ES-I3 (cell line): ENCODE measurements around the gene MCEMP1.
A peak's percentile ranks its signal among the peaks of the same experiment; 100 is the strongest.

Source experiments
- H3K36me3 ChIP-seq: 2 replicates; pipeline ENCODE4 v1.6.1; 2013; ENCODE audit warnings: mild to moderate bottlenecking, low read length, control low read depth, moderate library complexity; ENCODE audit not compliant: insufficient read depth
- H3K4me1 ChIP-seq: 2 replicates; pipeline ENCODE4 v1.6.1; 2013; ENCODE audit warnings: mild to moderate bottlenecking, control low read depth, low read length; ENCODE audit not compliant: insufficient read depth
- H3K9ac ChIP-seq: 2 replicates; pipeline ENCODE4 v1.6.1; 2013; ENCODE audit warnings: low read depth, mild to moderate bottlenecking, low read length, moderate library complexity
- H3K9me3 ChIP-seq: 2 replicates; pipeline ENCODE4 v1.6.1; 2013; ENCODE audit warnings: mild to moderate bottlenecking, low read length, moderate library complexity; ENCODE audit not compliant: control insufficient read depth, insufficient read depth

MCEMP1 gene, protein sequence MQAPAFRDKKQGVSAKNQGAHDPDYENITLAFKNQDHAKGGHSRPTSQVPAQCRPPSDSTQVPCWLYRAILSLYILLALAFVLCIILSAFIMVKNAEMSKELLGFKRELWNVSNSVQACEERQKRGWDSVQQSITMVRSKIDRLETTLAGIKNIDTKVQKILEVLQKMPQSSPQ

DNA sequence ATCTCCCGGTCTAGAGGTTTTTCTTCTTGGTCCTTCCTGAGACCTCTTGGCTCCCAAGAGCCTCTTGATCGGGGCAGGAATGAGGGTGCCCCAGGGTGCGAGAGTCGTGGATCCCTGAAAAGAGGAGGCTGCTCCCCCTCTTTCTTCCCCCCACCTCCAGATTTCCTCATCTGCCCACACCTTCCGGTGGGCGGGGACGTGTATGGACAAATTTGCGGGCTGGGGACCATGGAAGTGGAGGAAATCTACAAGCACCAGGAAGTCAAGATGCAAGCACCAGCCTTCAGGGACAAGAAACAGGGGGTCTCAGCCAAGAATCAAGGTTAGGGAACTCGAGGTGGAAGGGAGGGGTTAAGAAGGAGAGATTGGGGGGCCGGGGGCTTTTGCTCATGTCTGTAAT lies at the start of gene MCEMP1:
Gene MCEMP1 (plus strand): TSS at position 237 of the 400 bp plus-strand sequence. CDS start 31 bp downstream, at position 268.
- Histone ChIP-seq H3K4me1 (peaks cover 6% of the 10 kb centered on the region; the same call in 1 of the 2 replicates), H3K9me3 (no peaks in the 10 kb centered on the region), H3K36me3 (no peaks in the 10 kb centered on the region), H3K9ac (no peak within 1 kb of the TSS)

DNA sequence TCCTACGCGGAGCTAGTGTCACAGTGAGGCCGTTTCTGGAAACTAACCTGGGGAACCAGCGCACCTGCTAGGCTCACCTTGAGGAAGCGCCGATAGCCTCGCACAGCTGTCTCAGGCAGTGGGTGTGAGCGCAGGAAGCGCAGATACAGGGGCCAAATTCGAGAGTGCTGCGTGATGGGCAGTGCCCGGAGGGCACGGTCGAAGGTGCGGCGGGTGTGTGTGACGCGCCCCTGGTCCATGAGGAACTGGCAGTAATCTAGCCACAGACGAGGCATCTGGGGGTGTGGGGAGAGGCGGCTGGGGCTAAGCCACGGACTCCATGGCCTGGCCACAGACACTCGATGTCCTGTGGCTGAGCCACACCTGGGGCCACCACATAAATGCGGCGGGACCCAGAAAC lies 49.7 kb upstream of the MCEMP1 start:
- Histone ChIP-seq H3K36me3 (no peaks in the 10 kb centered on the region; the same call in 1 of the 2 replicates), H3K4me1 (peaks cover 6% of the 10 kb centered on the region; the same call in 1 of the 2 replicates), H3K9ac (no peak overlapping the region), H3K9me3 (no peaks in the 10 kb centered on the region)

DNA sequence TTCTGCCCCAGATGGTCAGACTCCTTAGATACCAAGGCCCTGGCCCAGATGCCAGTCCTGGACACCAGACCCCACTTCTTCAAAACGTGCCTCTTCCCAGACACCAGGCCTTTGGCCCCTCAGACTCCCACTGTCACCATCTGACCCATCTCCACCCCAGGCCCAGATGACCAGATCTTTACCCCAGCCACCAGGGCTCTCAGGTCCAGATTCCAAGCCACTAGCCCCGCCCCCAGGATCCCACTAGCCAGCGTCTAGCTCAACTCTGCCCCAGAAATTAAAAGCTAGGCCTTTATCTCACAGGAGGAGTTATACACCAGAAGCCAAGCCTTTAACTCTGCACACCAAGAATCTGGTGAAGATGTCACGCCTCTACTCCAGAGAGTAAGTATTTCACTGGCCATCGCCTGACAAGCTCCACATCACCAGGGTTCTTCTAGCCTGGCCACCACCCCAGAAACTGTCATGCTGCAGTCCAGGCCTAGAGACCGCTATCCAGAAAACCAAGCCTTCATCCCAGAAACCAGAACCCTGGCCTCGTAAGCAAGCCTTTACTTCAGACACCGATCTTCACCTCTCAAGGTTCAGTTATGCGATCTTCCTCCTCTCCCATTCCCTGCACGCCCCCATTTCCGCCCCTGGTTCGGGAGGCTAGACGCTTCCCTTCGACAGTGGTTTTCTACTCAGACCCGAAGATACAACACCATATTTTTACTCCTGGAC lies 48.1 kb upstream of the MCEMP1 start:
- Histone ChIP-seq H3K9ac (peak overlapping the region; percentile 99), H3K9me3 (no peaks in the 10 kb centered on the region), H3K36me3 (no peaks in the 10 kb centered on the region), H3K4me1 (peaks cover 6% of the 10 kb centered on the region; the same call in 1 of the 2 replicates)

DNA sequence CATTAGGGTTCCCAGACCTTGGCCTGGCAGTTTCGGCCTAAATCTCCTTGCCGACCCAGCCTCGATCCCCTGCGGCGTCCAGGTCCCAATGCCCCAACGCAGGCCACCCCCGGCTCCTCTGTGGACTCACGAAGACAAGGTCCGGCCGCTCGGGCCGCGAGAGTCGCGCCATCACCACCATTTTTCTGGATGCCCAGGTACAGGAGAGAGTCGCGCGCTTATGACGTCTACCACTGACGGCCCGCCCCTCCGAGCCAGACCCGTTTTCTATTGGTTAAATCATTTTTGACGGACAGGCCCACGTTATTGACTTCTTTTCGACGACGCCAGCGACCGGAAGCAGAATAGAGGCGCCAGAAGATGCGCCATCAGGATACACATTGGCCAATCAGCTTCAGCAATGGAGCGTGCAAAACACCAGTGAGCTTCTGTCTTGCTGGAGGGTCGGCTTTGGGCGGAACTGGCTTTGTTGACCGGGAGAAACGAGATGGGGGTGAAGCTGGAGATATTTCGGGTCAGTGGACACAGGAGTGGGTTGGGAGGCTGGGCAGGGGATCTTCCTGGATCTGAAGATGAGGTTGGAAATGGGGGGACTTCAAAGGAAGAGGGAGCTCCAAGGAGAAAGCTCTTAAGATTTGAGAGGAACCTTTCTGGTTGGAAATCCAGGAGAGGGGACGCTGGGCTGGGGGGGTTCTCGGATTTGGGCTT lies 47.4 kb upstream of the MCEMP1 start, which contains the start of the genes PET100 and XAB2:
Gene PET100 (plus strand): TSS at position 447 of the 708 bp plus-strand sequence. CDS start 41 bp downstream, at position 488.
Gene XAB2 (minus strand): TSS at position 199 of the 708 bp plus-strand sequence. CDS start 18 bp downstream, at position 181.
- peaks cover 6% of the 10 kb centered on the region; the same call in 1 of the 2 replicates for H3K4me1 ChIP-seq
- H3K9ac ChIP-seq = peak within 1 kb of the TSS; percentile 99
- no peaks in the 10 kb centered on the region for H3K36me3 ChIP-seq
- H3K9me3 ChIP-seq = no peaks in the 10 kb centered on the region

DNA sequence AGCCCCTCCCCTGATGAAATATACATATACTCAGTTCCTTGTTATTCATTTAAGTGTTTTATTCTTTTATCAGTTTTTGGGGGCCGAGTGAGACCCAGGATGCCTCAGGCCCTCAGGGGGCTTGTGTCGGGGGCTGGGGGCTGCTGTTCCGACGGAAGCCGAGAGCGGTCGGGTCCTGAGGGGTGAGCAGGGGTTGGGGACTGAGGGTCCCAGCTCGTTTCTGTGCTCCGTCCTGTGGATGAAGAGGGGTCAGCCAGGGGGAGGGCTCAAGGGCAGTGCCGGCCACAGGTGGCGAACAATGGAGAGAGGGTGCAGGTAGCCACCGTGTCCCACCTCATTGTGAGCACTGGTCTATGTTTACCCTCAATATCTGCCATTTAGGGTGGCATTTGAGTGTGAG lies 45.3 kb upstream of the MCEMP1 start:
- Histone ChIP-seq H3K4me1 (peaks cover 6% of the 10 kb centered on the region), H3K9me3 (no peaks in the 10 kb centered on the region), H3K9ac (no peak overlapping the region), H3K36me3 (no peaks in the 10 kb centered on the region)

DNA sequence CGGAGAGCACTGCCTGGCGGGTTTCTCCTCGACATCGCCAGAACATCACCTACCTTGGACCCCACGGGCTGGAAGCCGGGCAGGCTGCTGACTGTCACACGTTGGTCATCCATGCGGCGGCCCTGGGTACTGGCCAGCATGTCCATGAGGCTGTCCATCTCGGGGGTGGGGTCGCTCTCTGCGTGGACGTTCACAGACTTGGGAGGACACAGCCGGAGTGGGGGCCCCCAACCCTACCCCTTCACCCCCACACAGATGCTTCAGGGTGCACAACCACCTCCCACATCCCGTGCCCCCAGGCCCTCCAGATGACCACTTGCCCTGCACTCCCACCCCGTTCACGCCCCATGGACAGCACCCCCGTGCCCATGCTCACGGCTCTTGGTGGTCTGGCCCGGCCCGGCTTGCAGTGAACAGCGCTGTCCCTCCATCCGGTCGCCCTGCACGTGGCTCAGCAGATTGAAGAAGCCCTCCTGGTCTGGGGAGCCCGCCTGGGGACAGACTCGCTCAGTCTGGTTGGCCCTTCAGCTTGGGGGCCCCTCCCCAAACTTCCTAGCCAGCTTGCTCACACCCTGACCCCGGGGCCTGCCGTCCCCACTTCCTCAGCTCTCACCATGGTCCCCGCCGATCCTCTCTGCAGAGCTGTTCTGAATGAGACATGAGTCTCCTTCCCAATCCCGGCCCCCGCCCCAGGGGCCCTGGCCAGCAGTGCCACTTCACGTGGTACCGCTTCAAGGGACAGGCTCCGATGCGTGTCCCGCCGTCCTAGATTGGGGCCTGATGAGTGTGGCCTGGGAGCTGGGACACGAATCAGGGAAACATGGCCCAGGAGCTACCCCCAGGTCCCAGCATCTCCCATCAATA lies 44.3 kb upstream of the MCEMP1 start:
- no peak overlapping the region for H3K9ac ChIP-seq
- peaks cover 6% of the 10 kb centered on the region for H3K4me1 ChIP-seq
- H3K36me3 ChIP-seq = no peaks in the 10 kb centered on the region
- H3K9me3 ChIP-seq = no peaks in the 10 kb centered on the region

DNA sequence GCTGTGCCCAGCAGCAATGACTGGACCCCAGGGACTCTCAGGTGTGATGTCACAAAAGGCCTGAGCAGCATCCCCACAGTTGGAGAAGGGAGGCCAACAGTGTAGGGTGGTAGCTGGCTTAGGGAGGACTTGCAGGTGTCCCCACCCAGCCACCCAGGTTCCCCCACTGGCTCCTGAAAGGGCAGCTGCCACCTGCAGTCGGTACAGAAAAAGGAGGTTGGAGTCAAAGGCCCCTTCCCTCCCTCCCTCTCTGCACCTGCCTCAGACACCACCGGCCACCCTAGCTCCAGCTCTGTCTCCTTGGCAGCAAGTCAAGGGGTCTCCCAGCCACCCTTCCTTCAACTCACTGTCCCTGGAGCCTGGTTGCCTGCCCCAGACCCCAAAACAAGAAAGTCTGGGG lies 43.2 kb upstream of the MCEMP1 start, which contains the start of gene PCP2:
Gene PCP2 (minus strand): TSS at position 22 of the 400 bp plus-strand sequence. CDS start 262 bp downstream, outside the sequence.
- no peaks in the 10 kb centered on the region for H3K9me3 ChIP-seq
- no peak within 1 kb of the TSS for H3K9ac ChIP-seq
- no peaks in the 10 kb centered on the region; the same call in 1 of the 2 replicates for H3K4me1 ChIP-seq
- no peaks in the 10 kb centered on the region for H3K36me3 ChIP-seq

DNA sequence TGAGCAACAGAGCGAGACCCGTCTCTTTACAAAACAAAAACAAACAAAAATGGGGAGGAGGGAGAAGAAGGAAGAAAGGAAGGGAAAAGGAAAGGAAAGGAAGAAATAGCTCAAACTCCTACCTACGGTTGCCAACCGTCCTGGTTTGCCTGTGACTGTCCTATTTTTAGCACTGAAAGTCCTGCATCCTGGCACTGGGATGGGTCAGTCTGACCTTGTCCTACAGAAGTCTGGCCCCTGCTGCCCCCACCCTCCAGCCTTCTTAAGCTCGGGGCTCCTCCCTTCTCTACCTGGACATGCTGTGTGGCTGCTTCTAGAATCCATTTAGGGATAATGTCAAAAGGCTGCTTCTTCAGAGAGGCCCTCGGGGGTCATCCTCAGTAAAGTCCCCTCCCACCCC lies 41.2 kb upstream of the MCEMP1 start:
- no peaks in the 10 kb centered on the region; the same call in 1 of the 2 replicates for H3K4me1 ChIP-seq
- H3K9ac ChIP-seq = no peak overlapping the region
- H3K36me3 ChIP-seq = no peaks in the 10 kb centered on the region
- H3K9me3 ChIP-seq = no peaks in the 10 kb centered on the region

DNA sequence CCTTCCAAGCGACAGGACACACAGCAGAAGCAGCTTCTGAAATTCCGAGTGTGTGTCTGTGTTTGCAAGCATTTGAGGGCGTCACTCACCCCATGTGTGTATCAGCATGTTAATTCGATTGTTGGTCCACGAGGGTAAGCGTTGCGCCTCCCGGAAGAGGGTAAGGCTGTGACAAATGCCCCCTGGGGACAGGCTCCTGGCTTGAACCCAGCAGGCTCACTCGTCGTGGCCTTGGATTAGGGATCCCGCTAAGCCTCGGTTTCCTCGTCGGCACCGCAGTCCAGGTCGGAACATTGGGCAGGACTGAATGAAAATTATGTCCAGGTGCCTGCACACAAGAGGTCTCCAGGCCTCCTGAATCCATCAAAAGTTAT lies 40.6 kb upstream of the MCEMP1 start:
- Histone ChIP-seq H3K36me3 (no peaks in the 10 kb centered on the region), H3K9me3 (no peaks in the 10 kb centered on the region), H3K9ac (peak overlapping the region; percentile 53; the same call in 1 of the 2 replicates), H3K4me1 (no peaks in the 10 kb centered on the region; the same call in 1 of the 2 replicates)

DNA sequence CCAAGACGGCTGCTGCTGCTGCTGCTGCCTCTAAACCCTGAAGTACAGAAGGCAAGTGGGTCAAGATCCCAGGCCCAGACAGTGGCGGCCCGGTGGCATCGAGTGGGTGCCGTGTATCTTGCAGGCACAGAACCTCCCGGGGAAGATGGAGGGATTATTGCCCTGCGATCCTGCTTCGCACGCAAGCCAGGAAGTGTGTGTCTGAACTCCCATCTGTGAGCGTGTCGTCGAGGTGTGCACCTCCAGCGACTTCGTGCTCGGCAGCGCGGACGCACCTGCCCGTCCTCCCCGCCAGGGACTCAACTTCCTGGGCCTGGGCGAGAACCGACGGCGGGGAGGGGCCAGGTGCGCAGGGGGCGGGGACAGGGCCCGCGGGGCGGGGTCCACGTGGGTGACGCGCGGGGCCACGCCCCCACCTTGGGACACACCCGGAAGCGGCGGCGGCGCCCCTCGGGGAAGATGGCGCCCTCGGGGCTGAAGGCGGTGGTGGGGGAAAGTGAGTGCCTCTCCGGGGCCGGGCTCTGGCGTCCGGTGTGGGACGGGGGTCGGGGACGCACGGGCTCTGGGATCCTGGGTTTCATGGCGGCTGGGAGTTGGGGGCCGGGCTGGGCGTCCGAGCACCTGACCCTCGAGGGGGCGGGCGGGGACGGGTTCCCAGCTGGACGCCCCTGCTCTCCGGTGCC lies 40.1 kb upstream of the MCEMP1 start, which contains the start of gene STXBP2:
Gene STXBP2 (plus strand): TSS at position 420 of the 683 bp plus-strand sequence. CDS start 40 bp downstream, at position 460.
- no peaks in the 10 kb centered on the region; the same call in 1 of the 2 replicates for H3K4me1 ChIP-seq
- H3K36me3 ChIP-seq = no peaks in the 10 kb centered on the region
- peak within 1 kb of the TSS; percentile 53; the same call in 1 of the 2 replicates for H3K9ac ChIP-seq
- H3K9me3 ChIP-seq = no peaks in the 10 kb centered on the region

DNA sequence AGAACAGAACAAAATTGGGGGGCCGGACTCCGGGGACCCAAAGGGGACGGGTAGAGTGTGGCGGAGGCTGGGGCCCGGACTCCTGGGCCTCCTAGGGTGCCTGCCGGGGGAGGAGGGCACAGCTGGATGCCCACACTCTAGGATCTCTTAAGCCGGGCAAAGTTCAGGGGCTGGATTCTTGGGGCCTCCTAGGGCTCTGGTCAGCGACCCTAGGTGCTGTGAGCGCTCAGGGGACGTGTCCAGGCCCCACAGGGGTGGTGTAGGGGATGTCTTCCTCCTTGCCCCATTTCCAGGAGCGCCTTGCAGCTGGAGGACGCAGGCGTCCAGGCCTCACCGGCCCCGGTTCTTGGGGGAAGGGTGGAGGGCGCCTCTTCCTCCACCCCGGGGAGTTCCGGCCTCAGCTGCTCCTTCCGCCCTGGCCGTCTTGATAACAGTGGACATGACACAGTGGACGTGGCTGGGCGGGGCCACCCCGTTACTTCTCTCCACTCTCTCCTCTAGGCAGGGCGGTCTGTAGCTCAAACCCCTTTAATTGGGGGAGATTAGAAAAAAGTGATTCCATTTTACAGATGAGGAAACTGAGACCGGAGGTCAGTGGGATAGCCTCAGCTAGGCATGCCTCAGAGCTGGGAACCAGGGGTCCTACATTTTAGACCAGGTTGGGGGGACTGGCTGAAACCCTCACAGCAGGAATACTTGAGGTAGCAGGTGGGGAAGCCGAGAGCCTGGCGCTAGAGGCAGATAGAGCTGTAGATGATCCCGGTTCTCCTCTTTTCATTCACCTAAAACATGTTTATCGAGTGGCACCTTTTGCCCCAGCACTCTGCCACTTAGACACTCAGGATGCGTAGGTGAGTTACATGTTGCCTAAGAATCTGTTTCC lies 39.3 kb upstream of the MCEMP1 start:
- no peaks in the 10 kb centered on the region for H3K36me3 ChIP-seq
- no peaks in the 10 kb centered on the region for H3K9me3 ChIP-seq
- peak overlapping the region; percentile 53; the same call in 1 of the 2 replicates for H3K9ac ChIP-seq
- no peaks in the 10 kb centered on the region; the same call in 1 of the 2 replicates for H3K4me1 ChIP-seq

DNA sequence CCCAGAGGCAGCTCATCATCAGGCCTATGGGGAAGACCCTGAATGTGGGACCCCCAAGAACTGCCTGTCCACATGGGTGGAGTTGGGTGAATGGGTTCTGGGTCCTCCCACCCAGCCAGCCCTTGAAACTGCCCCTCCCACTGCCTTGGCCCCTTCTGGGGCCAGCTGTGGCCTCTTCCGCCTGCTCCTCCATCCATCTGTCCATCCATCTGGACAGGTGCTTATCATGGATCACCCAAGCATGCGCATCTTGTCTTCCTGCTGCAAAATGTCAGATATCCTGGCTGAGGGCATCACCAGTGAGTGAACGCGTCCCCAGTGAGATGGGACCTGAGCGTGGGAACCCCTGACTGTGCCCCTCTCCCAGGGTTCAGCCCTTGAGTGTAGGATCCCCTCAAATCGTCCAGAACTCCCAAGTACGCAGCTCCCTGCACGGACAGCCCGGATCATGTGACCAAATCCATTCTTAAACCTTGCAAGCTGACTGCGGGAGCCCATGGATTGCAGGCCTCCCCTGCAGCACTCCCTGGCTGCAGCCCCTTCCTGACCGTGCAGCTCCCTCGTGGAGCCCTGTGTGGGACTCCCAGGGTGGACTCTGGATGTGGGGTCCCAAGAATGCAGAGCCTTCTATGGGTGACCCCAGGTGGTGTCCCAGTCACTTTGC lies 38.0 kb upstream of the MCEMP1 start:
- Histone ChIP-seq H3K9ac (no peak overlapping the region), H3K4me1 (no peaks in the 10 kb centered on the region; the same call in 1 of the 2 replicates), H3K9me3 (no peaks in the 10 kb centered on the region), H3K36me3 (no peaks in the 10 kb centered on the region)
